HG02610 (cell line): ENCODE data around the gene ARPC1B.
"Not testable (repeated sequence)": the region's sequence is repeated elsewhere in the genome, so short reads cannot be mapped to it uniquely, and the experiment has no call there.

Source experiments
- ATAC-seq: cut with Tn5 transposase; IDR thresholded peaks from one replicate; pipeline ENCODE4 v1.9.1; 2021; ENCODE audit warnings: mild to moderate bottlenecking, moderate library complexity; ENCODE audit not compliant: unreplicated experiment

ARPC1B gene

DNA sequence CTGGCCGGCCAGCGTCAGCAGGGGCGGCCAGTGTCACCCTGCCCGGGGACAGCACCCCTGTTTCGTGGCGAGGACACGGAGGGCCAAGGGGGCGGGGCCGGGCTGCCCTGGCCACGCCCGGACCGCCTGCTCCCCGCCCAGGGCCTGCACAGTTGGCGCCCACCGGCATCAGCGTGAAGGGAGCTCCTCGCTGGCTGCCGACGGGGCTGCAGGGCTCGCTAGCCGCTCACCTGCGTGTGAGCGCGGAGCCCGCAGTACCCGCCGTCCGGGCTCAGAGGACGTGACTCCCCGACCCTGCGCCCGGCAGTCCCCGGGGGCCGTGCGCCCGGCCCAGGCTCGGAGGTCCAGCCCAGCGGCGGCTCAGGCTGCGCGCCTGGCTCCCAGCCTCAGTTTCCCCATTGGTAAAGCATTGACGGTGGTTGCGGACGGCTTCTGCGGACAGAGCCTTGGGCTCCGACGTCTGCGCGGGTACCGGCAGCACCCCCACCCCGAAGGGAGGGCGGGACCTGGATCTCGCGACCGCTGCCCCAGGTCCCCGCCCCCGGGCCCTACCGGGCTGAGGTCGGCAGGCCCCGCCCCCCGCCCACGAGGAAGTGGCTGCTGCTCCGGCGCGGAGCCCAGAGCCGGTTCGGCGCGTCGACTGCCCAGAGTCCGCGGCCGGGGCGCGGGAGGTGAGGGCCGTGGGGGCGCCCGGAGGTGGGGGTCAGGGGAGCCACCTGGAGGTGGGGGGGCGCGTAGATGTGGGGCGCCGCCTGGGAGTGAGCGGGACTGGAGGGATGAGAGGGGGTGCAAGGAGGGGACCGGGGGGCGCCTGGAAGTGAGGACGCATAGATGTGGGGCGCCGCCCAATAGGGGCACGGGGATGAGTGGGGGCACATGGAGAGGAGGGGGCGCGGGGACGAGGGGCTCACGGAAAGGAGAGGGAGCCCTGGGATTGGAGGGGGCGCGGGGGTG is at the start of gene ARPC1B:
Gene ARPC1B (plus strand): TSS at position 620 of the 954 bp plus-strand sequence. CDS start 10,985 bp downstream, outside the sequence.
- ATAC-seq: peak; percentile 53

- ATAC-seq: no peak
Measured at GRCh38 chr7:99325001-99325493, 49.5 kb upstream of the ARPC1B start.

- peak; percentile 80 for ATAC-seq
Measured at GRCh38 chr7:99325592-99326407, 48.7 kb upstream of the ARPC1B start, which contains the start of gene ARPC1A. ARPC1A (plus strand) TSS chr7:99325898; CDS start chr7:99333354, 7,456 bp downstream.

GRCh38 chr7:99326408-99326782 is 48.1 kb upstream of the ARPC1B start:
- ATAC-seq: no peak

DNA sequence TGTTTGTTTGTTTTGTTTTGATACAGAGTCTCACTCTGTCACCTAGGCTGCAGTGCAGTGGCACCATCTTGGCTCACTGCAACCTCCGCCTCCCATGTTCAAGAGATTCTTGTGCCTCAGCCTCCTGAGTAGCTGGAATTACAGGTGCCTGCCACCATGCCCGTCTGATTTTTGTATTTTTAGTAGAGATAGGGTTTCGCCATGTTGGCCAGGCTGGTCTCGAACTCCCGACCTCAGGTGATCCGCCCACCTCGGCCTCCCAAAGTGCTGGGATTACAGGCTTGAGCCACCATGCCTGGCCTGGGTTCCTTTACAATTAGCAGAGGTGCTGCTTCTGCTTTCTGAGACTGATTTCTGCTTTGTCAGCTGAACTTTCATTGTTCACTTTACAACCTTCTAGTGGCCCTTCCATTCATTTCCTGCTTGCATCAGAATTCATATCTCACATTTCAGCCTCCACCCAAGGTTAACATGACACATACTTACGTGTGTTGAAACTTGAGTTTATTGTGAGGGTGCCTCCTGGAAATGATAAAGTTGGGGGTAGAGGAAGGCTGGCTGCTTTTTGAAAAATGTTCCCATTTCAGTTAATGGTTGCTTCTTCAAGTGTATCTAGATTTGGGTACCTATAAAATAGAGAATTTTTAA is 44.1 kb upstream of the ARPC1B start:
- not testable (repeated sequence) for ATAC-seq

DNA sequence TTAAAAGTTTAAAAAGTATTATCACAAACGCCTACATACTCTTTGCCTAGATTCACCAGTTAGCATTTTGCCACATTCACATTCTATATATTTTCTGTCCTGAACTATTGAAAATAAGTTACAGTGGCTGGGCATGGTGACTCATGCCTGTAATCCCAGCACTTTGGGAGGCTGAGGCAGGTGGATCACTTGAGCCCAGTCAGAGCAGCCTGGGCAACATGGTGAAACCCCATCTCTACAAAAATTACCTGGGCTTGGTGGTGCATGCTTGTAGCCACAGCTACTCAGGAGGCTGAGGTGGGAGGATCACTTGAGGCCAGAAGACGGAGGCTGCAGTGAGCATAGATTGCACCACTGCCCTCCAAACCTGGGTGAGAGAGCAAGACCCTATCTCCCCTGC is 43.5 kb upstream of the ARPC1B start:
- no peak for ATAC-seq

DNA sequence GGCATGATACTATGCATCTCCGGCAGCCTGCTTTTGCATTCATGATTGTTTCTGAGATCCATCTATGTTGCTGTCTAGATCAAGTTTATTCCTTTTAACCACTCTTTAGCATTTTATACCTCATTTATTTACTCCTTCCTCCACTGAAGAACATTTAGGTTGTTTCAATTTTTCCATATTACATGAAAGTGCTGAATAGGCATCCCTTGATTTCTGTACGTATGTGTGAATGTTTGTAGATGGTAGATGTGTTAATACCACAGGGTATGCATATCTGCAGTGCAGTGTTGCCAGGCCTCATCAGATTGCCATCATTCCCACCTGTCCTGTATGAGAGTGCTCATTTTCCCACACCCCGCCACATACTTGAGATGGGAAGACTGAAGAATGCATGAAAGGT is 34.9 kb upstream of the ARPC1B start:
- ATAC-seq: no peak

- no peak for ATAC-seq
Measured at GRCh38 chr7:99340659-99341058, 33.9 kb upstream of the ARPC1B start.

DNA sequence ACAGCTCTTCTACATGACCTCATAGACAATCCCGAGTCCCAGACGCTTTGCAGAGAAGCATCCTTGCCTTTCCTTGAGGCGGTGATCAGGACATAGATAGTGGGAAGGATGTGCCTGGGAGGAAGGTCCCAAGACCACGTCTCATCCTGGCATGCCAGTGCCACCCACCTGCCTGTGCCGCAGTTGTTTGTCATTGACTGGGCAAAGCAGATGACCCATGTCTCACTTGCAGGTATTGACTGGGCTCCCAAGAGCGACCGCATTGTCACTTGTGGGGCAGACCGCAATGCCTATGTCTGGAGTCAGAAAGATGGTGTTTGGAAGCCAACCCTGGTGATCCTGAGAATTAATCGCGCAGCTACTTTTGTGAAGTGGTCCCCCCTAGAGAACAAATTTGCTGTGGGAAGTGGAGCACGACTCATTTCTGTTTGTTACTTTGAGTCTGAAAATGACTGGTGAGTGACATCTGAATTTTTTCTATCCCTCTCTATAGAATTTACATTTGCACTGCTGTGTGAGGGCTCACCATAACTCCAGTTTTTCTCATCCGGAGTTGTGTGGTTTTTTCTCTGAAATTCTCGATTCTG is 30.4 kb upstream of the ARPC1B start:
- no peak for ATAC-seq

- not testable (repeated sequence) for ATAC-seq
Measured at GRCh38 chr7:99350641-99351040, 23.9 kb upstream of the ARPC1B start.

DNA sequence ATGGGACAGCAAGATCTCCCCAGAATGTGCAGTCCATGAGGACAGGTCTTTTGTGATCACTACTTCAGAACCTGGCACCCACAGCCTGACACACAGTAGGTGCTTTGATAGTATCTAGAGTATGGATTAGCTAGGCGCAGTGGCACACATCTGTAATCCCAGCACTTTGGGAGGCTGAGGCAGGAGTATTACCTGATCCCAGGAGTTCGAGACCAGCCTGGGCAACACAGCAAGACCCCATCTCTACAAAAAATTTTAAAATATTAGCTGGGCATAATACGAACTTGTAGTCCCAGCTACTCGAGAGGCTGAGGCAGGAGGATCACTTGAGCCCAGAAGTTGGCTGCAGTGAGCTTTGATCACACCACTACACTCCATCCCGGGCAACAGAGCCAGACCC is 22.3 kb upstream of the ARPC1B start:
- ATAC-seq: no peak

DNA sequence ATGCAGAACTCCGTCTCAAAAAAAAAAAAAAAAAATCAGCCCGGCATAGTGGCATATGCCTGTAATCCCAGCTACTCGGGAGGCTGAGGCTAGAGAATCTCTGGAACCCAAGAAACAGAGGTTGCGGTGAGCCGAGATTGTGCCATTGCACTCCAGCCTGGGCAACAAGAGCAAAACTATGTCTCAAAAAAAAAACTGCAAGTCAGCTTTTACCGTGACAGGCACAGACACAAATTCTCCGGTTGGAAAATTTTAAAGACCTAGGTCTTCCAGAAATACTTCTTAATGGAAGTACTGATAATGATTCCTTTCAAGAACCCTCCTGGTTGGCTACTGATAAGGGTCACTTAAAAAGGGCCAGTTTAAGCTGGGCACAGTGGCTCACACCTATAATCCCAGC is 19.4 kb upstream of the ARPC1B start:
- ATAC-seq: no peak

GRCh38 chr7:99357701-99358490 is 16.6 kb upstream of the ARPC1B start:
- no peak for ATAC-seq

- ATAC-seq: not testable (repeated sequence)
Measured at GRCh38 chr7:99358521-99358920, 16.0 kb upstream of the ARPC1B start.

DNA sequence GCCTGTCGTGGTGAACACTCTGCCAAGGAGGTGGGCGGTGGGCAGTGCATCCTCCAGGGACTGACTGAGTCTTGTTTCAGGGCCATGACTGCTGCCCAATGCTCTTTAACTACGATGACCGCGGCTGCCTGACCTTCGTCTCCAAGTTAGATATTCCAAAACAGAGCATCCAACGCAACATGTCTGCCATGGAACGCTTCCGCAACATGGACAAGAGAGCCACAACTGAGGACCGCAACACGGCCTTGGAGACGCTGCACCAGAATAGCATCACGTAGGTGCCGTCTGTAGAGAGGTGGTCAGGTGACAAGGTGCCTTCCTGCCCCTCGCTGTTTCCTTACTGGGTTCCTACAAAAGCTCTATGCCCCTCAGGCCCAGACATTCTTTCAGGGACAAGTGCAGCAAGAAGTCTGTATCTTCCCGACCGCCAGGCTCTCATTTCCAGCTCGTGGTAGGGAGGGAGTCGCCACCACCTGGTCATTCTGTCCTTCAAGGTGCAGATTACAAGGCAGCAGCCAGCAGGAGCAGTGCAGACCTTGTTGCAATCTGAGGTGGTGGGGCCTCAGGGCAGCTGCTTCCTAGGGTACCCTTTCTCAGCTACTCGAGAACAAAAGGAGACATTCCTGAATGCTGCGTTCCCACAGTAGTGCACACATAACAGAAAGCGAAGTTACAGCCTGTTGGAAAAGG is 14.9 kb upstream of the ARPC1B start:
- ATAC-seq: no peak

- ATAC-seq: no peak
Measured at GRCh38 chr7:99362801-99363200, 11.7 kb upstream of the ARPC1B start.

GRCh38 chr7:99363286-99363685 is 11.2 kb upstream of the ARPC1B start:
- ATAC-seq: no peak

DNA sequence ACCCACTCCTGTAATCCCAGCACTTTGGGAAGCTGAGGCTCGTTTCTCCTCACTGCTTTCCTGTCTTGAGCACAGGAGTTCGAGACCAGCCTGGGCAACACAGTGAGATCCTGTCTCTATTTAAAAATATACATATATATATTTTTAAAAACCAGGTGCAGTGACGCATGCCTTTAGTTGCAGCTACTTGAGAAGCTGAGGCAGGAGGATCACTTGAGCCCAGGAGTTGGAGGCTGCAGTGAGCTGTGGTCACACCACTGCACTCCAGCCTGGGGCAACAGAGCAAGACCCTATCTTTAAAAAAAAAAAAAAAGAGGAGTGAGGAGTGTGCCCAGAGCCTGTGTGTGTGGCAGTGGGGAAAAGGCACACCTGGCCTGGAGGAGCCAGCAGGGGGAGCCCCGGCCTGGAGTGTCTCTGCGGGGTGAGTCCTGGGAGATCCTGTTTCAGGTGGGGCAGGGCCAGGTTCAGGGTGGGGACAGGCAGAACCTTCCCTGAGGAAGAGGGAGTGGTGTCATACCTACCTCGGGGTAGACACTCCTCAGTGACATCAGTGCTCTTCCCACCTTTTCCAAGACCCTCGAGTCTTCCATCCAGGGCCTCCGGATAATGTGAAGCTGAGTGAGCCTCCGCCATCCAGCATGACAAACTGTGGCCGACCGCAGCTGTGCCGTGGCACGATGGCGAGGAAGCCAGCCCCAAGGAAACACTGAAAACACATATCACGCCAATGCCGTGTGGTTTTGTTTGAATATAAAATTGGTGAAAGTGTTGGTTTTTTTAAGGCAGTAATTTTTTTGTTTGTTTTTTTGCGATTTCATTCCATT is 9.0 kb upstream of the ARPC1B start:
- no peak for ATAC-seq
